Activated CD4-positive, alpha-beta T cell treated with anti-CD3 and anti-CD28 coated beads, Interleukin-2, amount 10 ng/mL, durations not matched to agents 7 days and 5 days (primary cell): ENCODE results near the gene CAD. TPM values are rescaled to one million over a fixed set of nuclear protein-coding genes. Genes with fewer than 3 reads are reported as not detected.
A peak's percentile ranks its signal among the peaks of the same experiment; 100 is the strongest.

Source experiments
- CTCF ChIA-PET: fragments of 350-600 bp; sonication (Branson Sonifier 250); formaldehyde crosslinking; loops from one replicate; lab custom pipeline; 2021; ENCODE audit warnings: antibody characterized with exemption; lab: Charles Lee
- POLR2A ChIA-PET: fragments of 350-600 bp; sonication (Branson Sonifier 250); formaldehyde crosslinking; loops from one replicate; lab custom pipeline; 2021; ENCODE audit warnings: antibody characterized with exemption; lab: Charles Lee
- DNase-seq: peaks from one replicate; pipeline ENCODE4 v3.0.0-alpha.2; 2020
- H3K27ac Mint-ChIP-seq: one replicate; pipeline ENCODE4 v1.8.0; 2021; ENCODE audit warnings: mild to moderate bottlenecking, moderate library complexity, mixed read lengths
- H3K27me3 Mint-ChIP-seq: one replicate; pipeline ENCODE4 v1.8.0; 2021; ENCODE audit warnings: mixed read lengths
- H3K36me3 Mint-ChIP-seq: one replicate; pipeline ENCODE4 v1.8.0; 2021; ENCODE audit warnings: low read depth, mixed read lengths
- H3K4me1 Mint-ChIP-seq: one replicate; pipeline ENCODE4 v1.8.0; 2021; ENCODE audit warnings: mixed read lengths
- H3K4me3 Mint-ChIP-seq: one replicate; pipeline ENCODE4 v1.8.0; 2021; ENCODE audit warnings: mild to moderate bottlenecking, moderate library complexity, mixed read lengths
- H3K9me3 Mint-ChIP-seq: one replicate; pipeline ENCODE4 v1.8.0; 2021; ENCODE audit warnings: mixed read lengths
- total RNA-seq, 2 experiments: library from RNA; stranded (reverse); gene quantifications; one replicate each; pipeline ENCODE4 v1.2.3, GENCODE V29; 2021

CAD gene
- total RNA-seq, 2 experiments from 2014 or later = 63.7 to 66.1 TPM

GRCh38 chr2:27251766-27252165 is 34.6 kb downstream of the CAD start:
- H3K4me1 Mint-ChIP-seq = no peaks in the 10 kb centered on the region
- ChIA-PET POLR2A (no interaction called here), CTCF (interaction anchor here (1.0 to 3.5 kb wide), 6 partner anchors 13 to 290 kb away, joined by 3 to 15 read pairs (median 6); no protein-coding TSS in a partner anchor)
- no peaks in the 10 kb centered on the region for H3K36me3 Mint-ChIP-seq
- H3K27ac Mint-ChIP-seq = no peak overlapping the region
- H3K4me3 Mint-ChIP-seq = no peak overlapping the region
- H3K9me3 Mint-ChIP-seq = no peaks in the 10 kb centered on the region
- H3K27me3 Mint-ChIP-seq = peaks cover 27% of the 10 kb centered on the region
- no peak for DNase-seq

DNA sequence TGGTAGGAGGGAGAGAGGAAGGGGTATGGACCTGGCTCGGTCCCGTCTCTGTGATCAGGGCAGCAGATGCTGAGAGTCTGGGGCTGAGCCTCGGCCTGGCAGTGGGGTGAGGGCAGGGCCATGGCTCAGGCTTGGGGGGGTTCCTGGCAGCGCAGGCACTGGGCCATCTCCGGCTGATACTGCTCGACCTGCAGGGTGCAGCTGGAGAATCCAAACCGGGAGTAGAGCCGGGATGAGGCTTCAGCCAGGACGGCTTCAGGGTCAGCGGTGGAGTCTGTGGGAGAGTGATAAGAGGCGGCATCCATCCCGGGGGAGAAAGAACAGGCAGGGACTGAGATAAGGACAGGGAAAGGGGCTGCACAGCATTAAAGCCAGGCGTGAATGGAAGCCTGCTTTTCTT is 38.0 kb downstream of the CAD start:
- Mint-ChIP-seq H3K4me3 (no peak overlapping the region), H3K4me1 (no peaks in the 10 kb centered on the region), H3K27ac (no peak overlapping the region), H3K9me3 (no peaks in the 10 kb centered on the region), H3K36me3 (no peaks in the 10 kb centered on the region), H3K27me3 (peaks cover 40% of the 10 kb centered on the region)
- CTCF ChIA-PET = no interaction called here
- POLR2A ChIA-PET = no interaction called here
- no peak for DNase-seq

DNA sequence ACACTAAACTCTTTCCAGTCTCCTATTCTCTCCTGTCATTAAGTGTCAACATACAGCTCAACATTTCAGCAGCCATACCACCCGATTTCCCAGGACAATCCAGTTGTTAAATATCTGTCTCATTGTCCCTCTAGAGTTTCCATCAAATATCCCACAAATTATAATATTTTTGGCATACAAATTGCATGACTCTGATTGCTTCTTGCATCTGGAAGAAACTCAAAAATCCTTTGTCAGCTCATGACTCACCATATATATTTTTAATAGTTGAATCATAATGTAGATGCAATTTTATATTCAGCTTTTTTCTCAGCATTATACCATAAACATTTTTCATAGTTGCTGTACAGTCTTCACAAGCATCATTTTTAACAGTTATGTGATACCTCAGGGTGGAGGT is 38.5 kb downstream of the CAD start:
- H3K27me3 Mint-ChIP-seq = peaks cover 44% of the 10 kb centered on the region
- ChIA-PET CTCF (interaction anchor here (1.3 kb wide), 1 partner anchor 18 kb away, joined by 3 read pairs; no protein-coding TSS in a partner anchor), POLR2A (no interaction called here)
- H3K4me3 Mint-ChIP-seq = no peak overlapping the region
- H3K4me1 Mint-ChIP-seq = no peaks in the 10 kb centered on the region
- H3K27ac Mint-ChIP-seq = no peak overlapping the region
- H3K9me3 Mint-ChIP-seq = no peaks in the 10 kb centered on the region
- DNase-seq = no peak
- H3K36me3 Mint-ChIP-seq = no peaks in the 10 kb centered on the region

GRCh38 chr2:27256855-27257454 is 39.8 kb downstream of the CAD start:
- no peak for DNase-seq
- peaks cover 2% of the 10 kb centered on the region for H3K36me3 Mint-ChIP-seq
- ChIA-PET CTCF (interaction anchor here (1.3 kb wide), 1 partner anchor 16 kb away, joined by 3 read pairs; no protein-coding TSS in a partner anchor), POLR2A (no interaction called here)
- H3K4me1 Mint-ChIP-seq = peaks cover 7% of the 10 kb centered on the region
- H3K27me3 Mint-ChIP-seq = peaks cover 47% of the 10 kb centered on the region
- H3K4me3 Mint-ChIP-seq = no peak overlapping the region
- H3K9me3 Mint-ChIP-seq = no peaks in the 10 kb centered on the region
- no peak overlapping the region for H3K27ac Mint-ChIP-seq

DNA sequence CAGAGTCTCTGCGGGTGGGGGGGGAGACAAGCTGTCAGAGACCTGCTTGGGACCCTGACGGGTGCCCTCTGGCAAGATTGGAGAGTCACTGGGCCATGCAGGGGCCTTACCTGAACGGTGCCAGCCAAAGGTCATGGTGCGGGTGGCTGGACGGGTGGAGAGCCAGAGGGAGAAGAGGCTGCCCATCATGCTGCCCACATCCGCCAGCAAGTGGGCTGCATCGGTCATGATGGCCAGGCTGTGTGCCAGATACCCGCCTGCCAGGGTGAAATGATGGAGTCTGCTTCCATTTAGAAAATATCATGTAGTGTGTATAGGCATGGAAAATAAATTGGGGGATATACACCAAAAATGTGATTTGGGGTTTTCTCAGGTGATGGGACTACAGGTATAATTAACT is 40.9 kb downstream of the CAD start:
- H3K27me3 Mint-ChIP-seq = peaks cover 49% of the 10 kb centered on the region
- H3K4me3 Mint-ChIP-seq = no peak overlapping the region
- CTCF ChIA-PET = no interaction called here
- no peak overlapping the region for H3K27ac Mint-ChIP-seq
- H3K9me3 Mint-ChIP-seq = no peaks in the 10 kb centered on the region
- H3K4me1 Mint-ChIP-seq = peaks cover 7% of the 10 kb centered on the region
- DNase-seq = no peak
- H3K36me3 Mint-ChIP-seq = peaks cover 2% of the 10 kb centered on the region
- POLR2A ChIA-PET = no interaction called here

DNA sequence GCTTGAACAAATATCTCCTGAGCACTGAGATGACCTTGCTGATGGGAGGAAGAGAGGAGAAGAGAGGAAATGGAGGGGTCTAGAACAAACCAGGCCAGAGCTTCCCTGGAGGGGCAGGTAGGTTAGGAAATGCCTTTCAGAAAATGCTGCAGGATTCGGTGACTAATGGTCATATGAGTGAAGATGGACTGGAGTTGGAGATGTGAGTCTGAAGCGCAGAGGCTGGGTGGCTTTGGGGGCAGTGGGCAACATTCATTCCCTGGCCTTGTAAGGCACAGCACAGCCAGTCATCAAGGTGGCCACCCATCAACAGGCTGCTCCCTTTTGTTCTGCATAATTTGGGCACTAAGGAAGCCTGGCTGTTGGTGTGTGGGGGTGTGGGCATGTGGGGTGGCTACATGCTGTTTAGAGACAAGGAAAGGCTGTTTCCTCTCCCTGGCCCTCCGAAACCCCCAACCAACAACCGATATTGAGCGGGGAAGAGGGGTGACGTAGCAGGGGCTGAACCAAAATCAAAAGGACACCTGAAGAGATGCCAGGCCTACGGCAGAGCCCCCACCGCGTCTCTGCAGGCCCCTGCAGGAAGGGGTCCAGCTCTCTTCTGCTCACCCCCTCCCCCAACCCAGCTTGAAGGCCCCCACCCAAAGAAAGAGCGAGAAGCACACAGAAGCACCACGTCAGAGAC is 44.2 kb downstream of the CAD start:
- H3K4me1 Mint-ChIP-seq = peaks cover 27% of the 10 kb centered on the region
- peaks cover 2% of the 10 kb centered on the region for H3K36me3 Mint-ChIP-seq
- CTCF ChIA-PET = interaction anchor here (1.1 kb wide), 1 partner anchor 11 kb away, joined by 3 read pairs; no protein-coding TSS in a partner anchor
- H3K4me3 Mint-ChIP-seq = peak overlapping the region; percentile 59
- H3K27ac Mint-ChIP-seq = no peak overlapping the region
- no peak for DNase-seq
- POLR2A ChIA-PET = no interaction called here
- H3K9me3 Mint-ChIP-seq = no peaks in the 10 kb centered on the region
- peaks cover 56% of the 10 kb centered on the region for H3K27me3 Mint-ChIP-seq

GRCh38 chr2:27261926-27262298 is 44.7 kb downstream of the CAD start:
- Mint-ChIP-seq H3K27ac (no peak overlapping the region), H3K27me3 (peaks cover 53% of the 10 kb centered on the region), H3K36me3 (peaks cover 2% of the 10 kb centered on the region), H3K4me3 (peak overlapping the region; percentile 59), H3K4me1 (peaks cover 27% of the 10 kb centered on the region), H3K9me3 (no peaks in the 10 kb centered on the region)
- POLR2A ChIA-PET = no interaction called here
- CTCF ChIA-PET = interaction anchor here (1.1 to 1.3 kb wide), 2 partner anchors 10 to 41 kb away, joined by 3 to 5 read pairs; no protein-coding TSS in a partner anchor
- DNase-seq = no peak

- CTCF ChIA-PET = interaction anchor here (0.7 to 3.4 kb wide), 8 partner anchors 10 to 414 kb away, joined by 3 to 15 read pairs (median 4); partner anchors contain the start of gene TRIM54
- no peaks in the 10 kb centered on the region for H3K9me3 Mint-ChIP-seq
- H3K27me3 Mint-ChIP-seq = peaks cover 48% of the 10 kb centered on the region
- peak within 1 kb of the TSS; percentile 66 for H3K4me3 Mint-ChIP-seq
- H3K27ac Mint-ChIP-seq = no peak within 1 kb of the TSS
- H3K36me3 Mint-ChIP-seq = peaks cover 2% of the 10 kb centered on the region
- peaks cover 27% of the 10 kb centered on the region for H3K4me1 Mint-ChIP-seq
- POLR2A ChIA-PET = no interaction called here
- DNase-seq = peak; percentile 79
Observed at GRCh38 chr2:27262379-27263286, 45.5 kb downstream of the CAD start, which contains the start of gene SLC30A3. Gene SLC30A3 (minus strand): TSS chr2:27263047. CDS start chr2:27262906, 141 bp downstream.

DNA sequence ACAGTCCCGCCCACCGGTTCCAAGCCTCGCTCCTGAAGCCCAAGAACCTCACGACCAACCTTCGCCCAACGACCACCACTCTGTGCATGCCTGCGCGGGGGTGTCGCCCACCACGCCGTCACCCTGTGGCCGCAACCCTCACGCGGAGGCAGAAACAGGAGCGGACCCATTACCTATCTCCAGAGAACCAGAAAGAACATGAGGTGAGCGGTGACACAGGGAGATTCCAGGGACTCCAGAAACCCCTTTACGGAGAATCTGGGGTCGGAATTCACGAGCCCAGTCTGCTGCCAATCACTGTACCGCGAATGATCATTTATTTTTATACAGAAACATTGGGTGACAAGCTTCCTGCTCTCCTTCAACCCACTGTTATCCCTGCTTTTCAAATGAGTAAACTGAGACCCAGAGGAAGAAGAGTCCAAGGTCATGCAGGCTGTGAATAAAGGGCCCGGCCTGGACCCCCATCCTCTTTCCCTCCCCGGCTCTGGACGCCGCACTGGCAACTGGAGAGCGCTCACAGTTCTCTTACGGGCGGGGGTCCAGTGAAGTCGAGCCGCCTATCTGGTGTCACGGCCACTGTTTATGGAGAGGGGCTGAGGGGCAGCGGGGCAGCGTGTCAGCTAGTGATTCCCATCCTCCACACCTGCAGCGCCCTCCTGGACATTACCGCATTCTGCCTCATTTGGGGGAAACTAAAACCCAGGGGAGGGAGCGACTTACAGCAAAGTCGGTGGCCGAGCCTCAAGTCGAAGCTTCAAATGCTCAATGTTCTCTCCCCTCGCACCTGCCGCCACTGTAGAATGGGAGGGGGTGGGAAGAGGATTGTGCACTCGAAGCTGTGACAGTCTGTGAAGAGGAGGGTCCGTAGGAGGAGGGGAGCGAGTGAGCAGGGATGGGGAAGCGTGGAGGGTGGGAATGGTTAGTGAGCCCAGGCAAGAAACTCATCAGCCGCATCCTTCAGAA is 46.4 kb downstream of the CAD start:
- H3K4me3 Mint-ChIP-seq = peak overlapping the region; percentile 66
- POLR2A ChIA-PET = no interaction called here

GRCh38 chr2:27264253-27264752 is 47.1 kb downstream of the CAD start:
- no peak overlapping the region for H3K27ac Mint-ChIP-seq
- peaks cover 43% of the 10 kb centered on the region for H3K27me3 Mint-ChIP-seq
- ChIA-PET CTCF (interaction anchor here (1.2 to 3.4 kb wide), 4 partner anchors 13 to 115 kb away, joined by 3 to 19 read pairs (median 16); partner anchors contain the start of gene TCF23), POLR2A (no interaction called here)
- peaks cover 2% of the 10 kb centered on the region for H3K36me3 Mint-ChIP-seq
- no peaks in the 10 kb centered on the region for H3K9me3 Mint-ChIP-seq
- no peak for DNase-seq
- peaks cover 27% of the 10 kb centered on the region for H3K4me1 Mint-ChIP-seq
- peak overlapping the region; percentile 66 for H3K4me3 Mint-ChIP-seq

More for the DNA sequence above, 46.4 kb downstream of the CAD start:
- CTCF ChIA-PET = interaction anchor here (0.7 to 3.4 kb wide), 9 partner anchors 10 to 415 kb away, joined by 3 to 17 read pairs (median 4); partner anchors contain the start of genes TCF23 and TRIM54
- peaks cover 46% of the 10 kb centered on the region for H3K27me3 Mint-ChIP-seq
- peaks cover 2% of the 10 kb centered on the region for H3K36me3 Mint-ChIP-seq
- peaks cover 27% of the 10 kb centered on the region for H3K4me1 Mint-ChIP-seq
- no peak overlapping the region for H3K27ac Mint-ChIP-seq
- no peak for DNase-seq
- no peaks in the 10 kb centered on the region for H3K9me3 Mint-ChIP-seq

DNA sequence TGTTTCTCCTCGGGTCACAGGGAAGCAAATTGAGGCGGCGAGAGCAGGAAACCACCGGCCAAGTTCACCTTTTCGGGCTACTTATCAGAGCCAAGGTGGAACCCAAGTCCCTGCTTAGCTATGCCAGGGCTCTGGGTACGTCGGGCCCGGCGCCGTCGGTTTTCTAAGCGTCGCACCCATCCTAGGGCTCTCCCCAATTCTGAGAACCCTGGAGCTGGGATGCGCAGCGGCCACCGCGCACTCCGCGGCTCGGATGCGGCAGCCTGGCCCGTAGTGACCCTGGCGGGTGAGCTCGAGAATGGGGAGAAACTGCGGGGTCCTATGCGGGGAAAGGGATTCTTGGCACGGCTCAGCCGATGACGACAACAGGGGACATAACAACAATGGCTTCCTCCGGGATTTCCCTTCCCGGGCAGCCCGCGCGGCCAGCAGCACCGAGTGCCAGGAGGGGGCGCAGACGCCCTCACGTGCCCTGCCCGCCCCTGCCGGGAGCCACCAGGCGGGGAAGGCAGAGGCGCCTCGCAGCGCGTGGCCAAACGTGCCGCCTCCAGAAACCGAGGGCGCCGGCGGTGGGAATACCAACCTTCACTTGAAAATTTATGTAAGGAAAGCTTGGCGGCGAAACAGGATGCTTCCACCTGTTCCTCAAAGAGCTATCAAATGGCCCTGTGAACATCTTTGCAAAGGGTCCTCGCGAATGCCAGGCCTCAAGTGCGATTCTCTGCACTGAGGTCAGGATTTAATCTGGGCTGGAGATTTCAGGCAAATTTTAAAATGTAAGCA is 47.8 kb downstream of the CAD start:
- H3K36me3 Mint-ChIP-seq = peaks cover 2% of the 10 kb centered on the region
- no peaks in the 10 kb centered on the region for H3K9me3 Mint-ChIP-seq
- DNase-seq = peak; percentile 51
- H3K4me1 Mint-ChIP-seq = peaks cover 27% of the 10 kb centered on the region
- no peak overlapping the region for H3K27ac Mint-ChIP-seq
- peaks cover 45% of the 10 kb centered on the region for H3K27me3 Mint-ChIP-seq
- POLR2A ChIA-PET = no interaction called here
- CTCF ChIA-PET = interaction anchor here (0.6 to 3.4 kb wide), 9 partner anchors 12 to 364 kb away, joined by 3 to 19 read pairs (median 4); partner anchors contain the start of genes CCDC121, GPN1, PREB and TCF23
- peak overlapping the region; percentile 39 for H3K4me3 Mint-ChIP-seq
